ENCODE results near the gene ASAP3. TPM values are rescaled to one million over a fixed set of nuclear protein-coding genes. Genes with fewer than 3 reads are reported as not detected.

ASAP3 gene
- total and polyA plus RNA-seq, 2 of the 13 experiments (the other 11 are each of a cell fraction or from before 2014, with no cell fraction given) = 32.6 to 37.0 TPM

GRCh38 chr1:23524716-23525401, 40.9 kb upstream of the ASAP3 start:
- Histone ChIP-seq H4K20me1 (ENCODE audit: insufficient read depth, low read length) (no peaks in the 10 kb centered on the region), H3K4me2 (ENCODE audit: low read depth, low read length) (no peak overlapping the region), H2AFZ (ENCODE audit: low read length) (no peak overlapping the region), H3K4me1 (ENCODE audit: insufficient read depth, low read length) (peaks cover 31% of the 10 kb centered on the region), H3K9ac (ENCODE audit: insufficient read depth, low read depth, low read length) (no peak overlapping the region), H3K4me3 (replicated peaks in 1 of 3; ENCODE audit: insufficient read depth in 1 of 3, low read depth in 2 of 3, low read length in 3 of 3) (no peak overlapping the region), H3K79me2 (ENCODE audit: insufficient read depth, low read length) (no peaks in the 10 kb centered on the region), H3K27me3 (ENCODE audit: control insufficient read depth in 1 of 2, insufficient read depth in 2 of 2, low read length in 2 of 2) (no peaks in the 10 kb centered on the region), H3K36me3 (replicated peaks in 1 of 2; ENCODE audit: control insufficient read depth in 1 of 2, insufficient read depth in 2 of 2, low read length in 2 of 2) (peaks cover 1 to 16% of the 10 kb centered on the region in 2 experiments; a peak in 3 of 5 replicates), H3K9me3 (ENCODE audit: low read length) (no peaks in the 10 kb centered on the region), H3K27ac (ENCODE audit: extremely low read length, insufficient read depth, low read length) (no peak overlapping the region)
- intact Hi-C loops (cut with micrococcal nuclease; ENCODE audit: unreplicated experiment) = no loop called here
- FAIRE-seq = no peak
- ChIA-PET CTCF (ENCODE audit: low intra/inter-chr PET ratio, low total read pairs) (no interaction called here), POLR2A (no interaction called here)
- TF ChIP-seq ZNF574 (CRISPR knock-in tag; IDR thresholded peaks at IDR 0.05) (no peak), ZNF598 (CRISPR knock-in tag; IDR thresholded peaks at IDR 0.05; ENCODE audit: borderline replicate concordance) (no peak)
- in situ Hi-C loops (cut with HindIII; ENCODE audit: extremely low pct_ligation_motif_present, low pct_unique_long_range_greater_than_20kb) = no loop called here
- no peak for ATAC-seq
- WGBS (ENCODE audit: low lambda C conversion rate) = 68% methylated on average over 6 of the region's 9 CpGs
- BruUV-seq (replicated peaks) = no TSS peak
- DNase-seq (ENCODE audit: low spot score) = no peak

DNA sequence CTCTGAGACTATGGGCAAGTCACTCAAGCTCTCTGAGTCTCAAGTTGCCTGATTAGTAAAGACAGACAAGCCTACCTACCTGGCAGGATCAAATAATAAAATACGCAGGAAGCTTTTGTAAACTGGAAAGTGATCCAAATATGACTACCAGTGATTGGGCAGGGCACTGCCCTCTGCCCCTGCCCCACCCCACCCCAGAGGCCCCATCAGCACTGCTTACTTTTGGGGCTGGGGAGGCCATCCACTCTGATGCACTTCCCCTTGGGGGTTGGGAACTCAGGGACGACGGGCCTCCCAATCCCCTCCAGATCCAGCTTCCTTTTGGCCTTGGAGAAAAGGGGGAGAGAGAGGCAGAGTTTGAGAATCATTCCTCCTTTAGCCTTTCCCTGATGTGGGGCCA, 40.2 kb upstream of the ASAP3 start:
- Histone ChIP-seq H3K4me1 (ENCODE audit: insufficient read depth, low read length) (peaks cover 24% of the 10 kb centered on the region), H3K36me3 (replicated peaks in 1 of 2; ENCODE audit: control insufficient read depth in 1 of 2, insufficient read depth in 2 of 2, low read length in 2 of 2) (peaks cover 1 to 19% of the 10 kb centered on the region in 2 experiments; a peak in 3 of 5 replicates), H3K4me3 (replicated peaks in 1 of 3; ENCODE audit: insufficient read depth in 1 of 3, low read depth in 2 of 3, low read length in 3 of 3) (no peak overlapping the region), H3K4me2 (ENCODE audit: low read depth, low read length) (no peak overlapping the region), H3K27me3 (ENCODE audit: control insufficient read depth in 1 of 2, insufficient read depth in 2 of 2, low read length in 2 of 2) (no peaks in the 10 kb centered on the region), H3K79me2 (ENCODE audit: insufficient read depth, low read length) (no peaks in the 10 kb centered on the region), H2AFZ (ENCODE audit: low read length) (no peak overlapping the region), H3K9ac (ENCODE audit: insufficient read depth, low read depth, low read length) (no peak overlapping the region), H4K20me1 (ENCODE audit: insufficient read depth, low read length) (no peaks in the 10 kb centered on the region), H3K9me3 (ENCODE audit: low read length) (no peaks in the 10 kb centered on the region), H3K27ac (ENCODE audit: extremely low read length, insufficient read depth, low read length) (no peak overlapping the region)
- intact Hi-C loops (cut with micrococcal nuclease; ENCODE audit: unreplicated experiment) (no loop called here), in situ Hi-C loops (cut with HindIII; ENCODE audit: extremely low pct_ligation_motif_present, low pct_unique_long_range_greater_than_20kb) (no loop called here)
- ChIA-PET CTCF (ENCODE audit: low intra/inter-chr PET ratio, low total read pairs) (no interaction called here), POLR2A (no interaction called here)
- DNase-seq (ENCODE audit: low spot score) (no peak), ATAC-seq (no peak), FAIRE-seq (no peak)
- no TSS peak for BruUV-seq (replicated peaks)
- 94% methylated on average over 3 of the region's 3 CpGs for whole genome bisulfite sequencing (ENCODE audit: low lambda C conversion rate)
- TF ChIP-seq, protein P1, sequence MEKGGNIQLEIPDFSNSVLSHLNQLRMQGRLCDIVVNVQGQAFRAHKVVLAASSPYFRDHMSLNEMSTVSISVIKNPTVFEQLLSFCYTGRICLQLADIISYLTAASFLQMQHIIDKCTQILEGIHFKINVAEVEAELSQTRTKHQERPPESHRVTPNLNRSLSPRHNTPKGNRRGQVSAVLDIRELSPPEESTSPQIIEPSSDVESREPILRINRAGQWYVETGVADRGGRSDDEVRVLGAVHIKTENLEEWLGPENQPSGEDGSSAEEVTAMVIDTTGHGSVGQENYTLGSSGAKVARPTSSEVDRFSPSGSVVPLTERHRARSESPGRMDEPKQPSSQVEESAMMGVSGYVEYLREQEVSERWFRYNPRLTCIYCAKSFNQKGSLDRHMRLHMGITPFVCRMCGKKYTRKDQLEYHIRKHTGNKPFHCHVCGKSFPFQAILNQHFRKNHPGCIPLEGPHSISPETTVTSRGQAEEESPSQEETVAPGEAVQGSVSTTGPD (CRISPR knock-in tag; IDR thresholded peaks at IDR 0.05) = no peak
- TF ChIP-seq AGO1 (IDR thresholded peaks at IDR 0.05; ENCODE audit: low read depth, low read length, poor library complexity, severe bottlenecking) (no peak), HNRNPL (IDR thresholded peaks at IDR 0.05; ENCODE audit: low read depth, low read length) (no peak), ZNF317 (CRISPR knock-in tag; IDR thresholded peaks at IDR 0.05) (no peak), SNAPC4 (CRISPR knock-in tag; IDR thresholded peaks at IDR 0.05) (no peak), YEATS2 (CRISPR knock-in tag; IDR thresholded peaks at IDR 0.05; ENCODE audit: borderline replicate concordance) (no peak)

Data from HepG2 (cell line).